HepG2 (cell line): ENCODE measurements around the gene BCKDHA. TPM values are rescaled to one million over a fixed set of nuclear protein-coding genes. Genes with fewer than 3 reads are reported as not detected.
A peak's percentile ranks its signal among the peaks of the same experiment; 100 is the strongest.

Source experiments
- ATAC-seq: fragments of 200-7000 bp; cut with Tn5 transposase; 3 replicates; pipeline ENCODE4 v1.9.1; 2020; ENCODE audit warnings: mild to moderate bottlenecking, moderate library complexity
- BruUV-seq: library from RNA; stranded (reverse); fragments of 400-500 nt; replicated peaks from 2 replicates; lab custom pipeline; 2021; lab: Mats Ljungman, UMichigan
- CTCF ChIA-PET: fragments of 300-600 bp; formaldehyde crosslinking; extraction: SDS; loops from one replicate; lab custom pipeline; 2021; ENCODE audit warnings: low total read pairs, inconsistent platforms, low intra/inter-chr PET ratio; lab: Yijun Ruan, JAX
- POLR2A ChIA-PET: fragments of 350-600 bp; sonication (Branson Sonifier 250); formaldehyde crosslinking; loops from one replicate; lab custom pipeline; 2020; ENCODE audit warnings: antibody characterized with exemption, inconsistent platforms; lab: Yijun Ruan, JAX
- DNase-seq: peaks from one replicate; pipeline ENCODE4 v3.0.0-alpha.2; 2015; ENCODE audit warnings: low spot score
- FAIRE-seq: peaks from 3 replicates; lab custom pipeline; 2011; peaks lifted over from hg19 to GRCh38; lab: Jason Lieb, UNC
- H2AFZ ChIP-seq: one replicate; pipeline ENCODE4 v1.6.1; 2011; ENCODE audit warnings: low read length, inconsistent platforms
- H3K27ac ChIP-seq: fragments of 300-600 bp; 3 replicates; pipeline ENCODE4 v1.8.0; 2011; ENCODE audit warnings: mixed run types, mild to moderate bottlenecking, mixed read lengths, low read length, inconsistent platforms; ENCODE audit not compliant: insufficient read depth; ENCODE audit errors: extremely low read length
- H3K27me3 ChIP-seq, 2 experiments: fragments of 200-600 bp in 1 of 2; 2 replicates in 1 of 2; 3 replicates in 1 of 2; pipeline versions ENCODE4 v1.6.0 to v1.8.0; 2011; ENCODE audit warnings: low read length in 2 of 2, mild to moderate bottlenecking in 2 of 2, moderate library complexity in 2 of 2, inconsistent platforms in 1 of 2; ENCODE audit not compliant: insufficient read depth in 2 of 2, control insufficient read depth in 1 of 2
- H3K36me3 ChIP-seq, 2 experiments: fragments of 200-600 bp in 1 of 2; replicated peaks in 1 of 2; 2 replicates in 1 of 2; 3 replicates in 1 of 2; pipeline versions ENCODE4 v1.5.1 to v1.8.0; 2011; ENCODE audit warnings: low read length in 2 of 2, inconsistent platforms in 1 of 2; ENCODE audit not compliant: insufficient read depth in 2 of 2, control insufficient read depth in 1 of 2
- H3K4me1 ChIP-seq: 2 replicates; pipeline ENCODE4 v1.5.1; 2012; ENCODE audit warnings: low read length, inconsistent platforms; ENCODE audit not compliant: insufficient read depth
- H3K4me2 ChIP-seq: 2 replicates; pipeline ENCODE4 v1.6.0; 2011; ENCODE audit warnings: low read depth, low read length, inconsistent platforms
- H3K4me3 ChIP-seq, 3 experiments: fragments of 200-600 bp in 1 of 3; sonication (generic), shearing (Covaris generic) in 1 of 3; replicated peaks in 1 of 3; 2 replicates each; pipeline ENCODE4 v1.5.1; 2011 to 2016; ENCODE audit warnings: low read length in 3 of 3, inconsistent platforms in 2 of 3, low read depth in 2 of 3, mild to moderate bottlenecking in 2 of 3, control low read depth in 1 of 3, mixed read lengths in 1 of 3; ENCODE audit not compliant: insufficient read depth in 1 of 3
- H3K79me2 ChIP-seq: one replicate; pipeline ENCODE4 v1.6.1; 2011; ENCODE audit warnings: low read length, inconsistent platforms; ENCODE audit not compliant: insufficient read depth
- H3K9ac ChIP-seq: 2 replicates; pipeline ENCODE4 v1.6.0; 2011; ENCODE audit warnings: mild to moderate bottlenecking, low read depth, low read length, inconsistent platforms; ENCODE audit not compliant: insufficient read depth
- H3K9me3 ChIP-seq: 2 replicates; pipeline ENCODE4 v1.5.1; 2012; ENCODE audit warnings: mild to moderate bottlenecking, low read length
- H4K20me1 ChIP-seq: 2 replicates; pipeline ENCODE4 v1.6.0; 2011; ENCODE audit warnings: inconsistent platforms, mild to moderate bottlenecking, low read length, moderate library complexity; ENCODE audit not compliant: insufficient read depth
- AGO2 ChIP-seq: fragments of 200-400 bp; formaldehyde crosslinking; optimal IDR thresholded peaks from 2 replicates; pipeline ENCODE3; 2017; ENCODE audit warnings: mild to moderate bottlenecking, low read depth, low read length, moderate library complexity
- NCOR1 ChIP-seq: fragments of 200-600 bp; sonication (generic); IDR thresholded peaks from 2 replicates; pipeline ENCODE4 v1.7.0; 2017; ENCODE audit warnings: antibody characterized with exemption, low read length, borderline replicate concordance
- TEAD3 ChIP-seq: optimal IDR thresholded peaks from 2 replicates; pipeline ENCODE3; 2016; ENCODE audit warnings: borderline replicate concordance
- TFE3 ChIP-seq: IDR thresholded peaks from 2 replicates; pipeline ENCODE4 v1.6.1; 2016
- ZBTB38 ChIP-seq: sonication (generic); formaldehyde crosslinking; IDR thresholded peaks from 2 replicates; pipeline ENCODE4 v1.5.1; 2020; ENCODE audit warnings: mild to moderate bottlenecking, missing genetic modification reagents
- ZNF350 ChIP-seq: sonication (generic); formaldehyde crosslinking; IDR thresholded peaks from 2 replicates; pipeline ENCODE4 v1.4.0; 2020; ENCODE audit warnings: mild to moderate bottlenecking, low read depth, missing genetic modification reagents, borderline replicate concordance
- ZNF639 ChIP-seq: conservative IDR thresholded peaks from 2 replicates; pipeline ENCODE4 v1.6.1; 2018; ENCODE audit warnings: missing genetic modification reagents
- ZNF703 ChIP-seq: sonication (generic); formaldehyde crosslinking; IDR thresholded peaks from 2 replicates; pipeline ENCODE4 v1.5.1; 2020; ENCODE audit warnings: missing genetic modification reagents, mild to moderate bottlenecking, moderate library complexity, borderline replicate concordance
- WGBS: methylation state at CpG from one replicate; pipeline ENCODE4 v1.1.6; 2017; ENCODE audit warnings: low lambda C conversion rate; 5-methylcytosine and 5-hydroxymethylcytosine counted together
- in situ Hi-C: cut with HindIII; loops from 2 replicates; pipeline ENCODE4 v1.10.0; 2017; ENCODE audit warnings: low pct_unique_long_range_greater_than_20kb; ENCODE audit not compliant: extremely low pct_ligation_motif_present
- intact Hi-C: fragments of 100-400 bp; cut with micrococcal nuclease; formaldehyde crosslinking; loops from one replicate; pipeline ENCODE4 v1.10.0; 2022; ENCODE audit not compliant: unreplicated experiment
- polyA plus RNA-seq, 8 experiments: library from polyadenylated mRNA; depleted of rRNA in 3 of 8; stranded (reverse) in 7 of 8; unstranded in 1 of 8; fragments of >200 nt; fragmentation: Illumina TruSeq in 4 of 8; extraction: Trizol in 4 of 8; gene quantifications; 2 replicates each; pipeline versions ENCODE4 v1.2.1 to v1.2.3, GENCODE V29; 2011 to 2016; ENCODE audit warnings: low read depth in 4 of 8, missing spikeins in 1 of 8, mixed read lengths in 1 of 8; ENCODE audit not compliant: insufficient read depth in 1 of 8
- total RNA-seq, 5 experiments: library from RNA; depleted of rRNA; stranded (reverse); fragments of >200 nt; fragmentation: Illumina TruSeq; extraction: Trizol; gene quantifications; 2 replicates each; pipeline ENCODE4 v1.2.3, GENCODE V29; 2016; ENCODE audit warnings: low read depth in 1 of 5

BCKDHA gene
- total and polyA plus RNA-seq, 2 of the 13 experiments (the other 11 are each of a cell fraction or from before 2014, with no cell fraction given), result 11.8 to 31.5 TPM

GRCh38 chr19:41354343-41354953 is 43.2 kb upstream of the BCKDHA start:
- 95% methylated on average over 14 of the region's 23 CpGs for WGBS
- in situ Hi-C loops, result loop anchor here (5.0 kb wide), 1 partner anchor 42 kb away; the partner anchor contains the start of gene CCDC97
- ChIA-PET CTCF (interaction anchor here (2.3 kb wide), 1 partner anchor 33 kb away, joined by 12 read pairs; no protein-coding TSS in a partner anchor), POLR2A (interaction anchor here (2.3 to 2.4 kb wide), 2 partner anchors 9 to 32 kb away, joined by 7 to 13 read pairs; partner anchors contain the start of gene B9D2)
- no peak for ATAC-seq
- H4K20me1 ChIP-seq, result peaks cover 12% of the 10 kb centered on the region; the same call in 1 of the 2 replicates
- H3K9ac ChIP-seq, result peak overlapping the region; percentile 66
- no peak overlapping the region for H3K27ac ChIP-seq
- H3K4me3 ChIP-seq, result peak overlapping the region; percentile 27 to 95 (median 95); a peak in 5 of 6 replicates
- FAIRE-seq, result no peak
- peaks cover 27% of the 10 kb centered on the region for H3K4me1 ChIP-seq
- BruUV-seq, result TSS peak; percentile 38
- DNase-seq, result no peak
- H3K4me2 ChIP-seq, result peak overlapping the region; percentile 77
- intact Hi-C loops, result no loop called here
- no peaks in the 10 kb centered on the region for H3K9me3 ChIP-seq
- H2AFZ ChIP-seq, result no peak overlapping the region
- H3K79me2 ChIP-seq, result peaks cover 29% of the 10 kb centered on the region
- no peaks in the 10 kb centered on the region; a peak in 2 of 5 replicates for H3K27me3 ChIP-seq
- H3K36me3 ChIP-seq, result no peaks in the 10 kb centered on the region
- TF ChIP-seq NCOR1 (no peak), TFE3 (0 out of 2 replicates have a peak, but pooled peaks have one; percentile 10), TEAD3 (CRISPR knock-in tag) (peak; percentile 7), ZBTB38 (CRISPR knock-in tag) (peak; percentile 35; the same call in 1 of the 2 replicates), ZNF639 (CRISPR knock-in tag) (0 out of 2 replicates have a peak, but pooled peaks have one; percentile 12), ZNF703 (CRISPR knock-in tag) (no peak), AGO2 (peak; percentile 37), ZNF350 (CRISPR knock-in tag) (0 out of 2 replicates have a peak, but pooled peaks have one; percentile 26)
